GM12878 (cell line): ENCODE results near the gene UXS1. TPM values are rescaled to one million over a fixed set of nuclear protein-coding genes. Genes with fewer than 3 reads are reported as not detected.

Experiments used
- ATAC-seq: fragments of 200-7000 bp; cut with Tn5 transposase; 3 replicates; pipeline ENCODE4 v1.9.1; 2020; ENCODE audit warnings: mild to moderate bottlenecking, moderate library complexity
- BruUV-seq: library from RNA; stranded (reverse); fragments of 400-500 nt; replicated peaks from 2 replicates; lab custom pipeline; 2021; lab: Mats Ljungman, UMichigan
- CTCF ChIA-PET: fragments of 300-600 bp; sonication (Branson Sonifier 250); formaldehyde crosslinking; extraction: SDS; loops from one replicate; lab custom pipeline; 2021; ENCODE audit warnings: inconsistent platforms; lab: Yijun Ruan, JAX
- POLR2A ChIA-PET: fragments of 350-600 bp; formaldehyde crosslinking; extraction: SDS; loops from one replicate; lab custom pipeline; 2021; ENCODE audit warnings: inconsistent platforms; lab: Charles Lee
- RAD21 ChIA-PET: fragments of 300-600 bp; sonication (Branson Sonifier 250); formaldehyde crosslinking; loops from one replicate; lab custom pipeline; 2023; ENCODE audit warnings: antibody characterized with exemption; ENCODE audit not compliant: unreplicated experiment; lab: Charles Lee
- SMC1A ChIA-PET: fragments of 300-600 bp; sonication (Branson Sonifier 250); formaldehyde crosslinking; loops from one replicate; lab custom pipeline; 2023; ENCODE audit not compliant: unreplicated experiment, uncharacterized antibody; lab: Charles Lee
- DNase-seq: peaks from one replicate; pipeline ENCODE4 v3.0.0-alpha.2; 2011; ENCODE audit warnings: low read depth, low spot score
- FAIRE-seq: peaks from 3 replicates; lab custom pipeline; 2011; peaks lifted over from hg19 to GRCh38; lab: Jason Lieb, UNC
- H2AFZ ChIP-seq: 2 replicates; pipeline ENCODE4 v1.6.0; 2011; ENCODE audit warnings: low read depth, low read length, control low read depth; ENCODE audit not compliant: control insufficient read depth
- H3K27ac ChIP-seq: 2 replicates; pipeline ENCODE4 v1.5.1; 2011; ENCODE audit warnings: control low read depth; ENCODE audit not compliant: control insufficient read depth, insufficient read depth
- H3K27me3 ChIP-seq, 2 experiments: replicated peaks in 1 of 2; 2 replicates each; pipeline versions ENCODE4 v1.6.0 to v1.6.1; 2011; ENCODE audit warnings: low read length in 1 of 2; ENCODE audit not compliant: control insufficient read depth in 2 of 2, insufficient read depth in 2 of 2
- H3K36me3 ChIP-seq, 2 experiments: 2 replicates each; pipeline ENCODE4 v1.5.1; 2011; ENCODE audit warnings: low read length in 1 of 2; ENCODE audit not compliant: control insufficient read depth in 2 of 2, insufficient read depth in 2 of 2
- H3K4me1 ChIP-seq: 2 replicates; pipeline ENCODE4 v1.6.1; 2011; ENCODE audit warnings: mild to moderate bottlenecking, low read length, moderate library complexity, mixed read lengths; ENCODE audit not compliant: control insufficient read depth, insufficient read depth
- H3K4me2 ChIP-seq: 2 replicates; pipeline ENCODE4 v1.6.0; 2011; ENCODE audit warnings: control low read depth; ENCODE audit not compliant: control insufficient read depth, insufficient read depth
- H3K4me3 ChIP-seq: fragments of 200-600 bp; sonication (generic); 2 replicates; pipeline ENCODE4 v1.5.1; 2016
- H3K79me2 ChIP-seq: 2 replicates; pipeline ENCODE4 v1.6.0; 2011; ENCODE audit warnings: low read length; ENCODE audit not compliant: control insufficient read depth, insufficient read depth
- H3K9ac ChIP-seq: 2 replicates; pipeline ENCODE4 v1.8.0; 2011; ENCODE audit warnings: low read length, control low read depth, mixed read lengths; ENCODE audit not compliant: control insufficient read depth, insufficient read depth
- H3K9me3 ChIP-seq: replicated peaks from 3 replicates; pipeline ENCODE4 v1.5.1; 2011; ENCODE audit warnings: mild to moderate bottlenecking, low read length; ENCODE audit not compliant: control insufficient read depth, insufficient read depth
- H4K20me1 ChIP-seq: 2 replicates; pipeline ENCODE4 v1.6.0; 2011; ENCODE audit not compliant: control insufficient read depth, insufficient read depth
- BACH1 ChIP-seq: fragments of 450-650 bp; IDR thresholded peaks from 2 replicates; pipeline ENCODE4 v1.6.1; 2017; ENCODE audit warnings: mild to moderate bottlenecking, borderline replicate concordance
- EZH2 ChIP-seq: IDR thresholded peaks from 2 replicates; pipeline ENCODE4 v1.6.1; 2012; ENCODE audit warnings: low read depth, mild to moderate bottlenecking, control low read depth, inconsistent platforms, low read length, borderline replicate concordance; ENCODE audit not compliant: control insufficient read depth
- KDM1A ChIP-seq: fragments of 200-600 bp; sonication (generic); IDR thresholded peaks from 2 replicates; pipeline ENCODE4 v1.6.1; 2016; ENCODE audit warnings: borderline replicate concordance
- KLF5 ChIP-seq: fragments of 450-650 bp; IDR thresholded peaks from 2 replicates; pipeline ENCODE4 v1.6.1; 2014; ENCODE audit warnings: mild to moderate bottlenecking; ENCODE audit not compliant: partially characterized antibody
- MLLT1 ChIP-seq: fragments of 450-650 bp; IDR thresholded peaks from 2 replicates; pipeline ENCODE4 v1.6.1; 2016; ENCODE audit warnings: mild to moderate bottlenecking
- MYC ChIP-seq: IDR thresholded peaks from 2 replicates; pipeline ENCODE4 v1.6.1; 2011; ENCODE audit warnings: mild to moderate bottlenecking, low read length, moderate library complexity, inconsistent platforms; ENCODE audit not compliant: insufficient read depth, insufficient replicate concordance, insufficient read length, severe bottlenecking
- NFYB ChIP-seq: IDR thresholded peaks from 2 replicates; pipeline ENCODE4 v1.6.1; 2011; ENCODE audit warnings: low read depth, mild to moderate bottlenecking, low read length, improper control_type of control experiment, moderate library complexity; ENCODE audit not compliant: insufficient read depth
- NKRF ChIP-seq: fragments of 450-650 bp; conservative IDR thresholded peaks from 2 replicates; pipeline ENCODE4 v1.6.1; 2017; ENCODE audit warnings: mild to moderate bottlenecking, moderate library complexity
- NR2F1 ChIP-seq: fragments of 450-650 bp; conservative IDR thresholded peaks from 2 replicates; pipeline ENCODE4 v1.6.1; 2017; ENCODE audit warnings: mild to moderate bottlenecking
- PAX8 ChIP-seq: fragments of 450-650 bp; IDR thresholded peaks from 2 replicates; pipeline ENCODE4 v1.6.1; 2017; ENCODE audit warnings: mild to moderate bottlenecking, moderate library complexity
- RELB ChIP-seq: fragments of 450-650 bp; IDR thresholded peaks from 2 replicates; pipeline ENCODE4 v1.6.1; 2017; ENCODE audit warnings: low read depth, mild to moderate bottlenecking, moderate library complexity
- SIN3A ChIP-seq: IDR thresholded peaks from 2 replicates; pipeline ENCODE4 v1.6.1; 2012; ENCODE audit warnings: low read depth, low read length, improper control_type of control experiment
- SMAD5 ChIP-seq: IDR thresholded peaks from 2 replicates; pipeline ENCODE4 v1.6.1; 2016; ENCODE audit warnings: antibody characterized with exemption, low read depth
- STAT1 ChIP-seq: fragments of 450-650 bp; conservative IDR thresholded peaks from 2 replicates; pipeline ENCODE4 v1.6.1; 2014; ENCODE audit warnings: antibody characterized with exemption, mild to moderate bottlenecking
- ZZZ3 ChIP-seq: IDR thresholded peaks from 2 replicates; pipeline ENCODE4 v1.6.1; 2011; ENCODE audit warnings: low read depth; ENCODE audit not compliant: control insufficient read depth, insufficient read length
- WGBS: methylation state at CpG from one replicate; pipeline ENCODE4 v1.1.6; 2016; ENCODE audit warnings: low lambda C conversion rate; ENCODE audit not compliant: insufficient replicate concordance, insufficient coverage; ENCODE audit errors: missing lambda C conversion rate; 5-methylcytosine and 5-hydroxymethylcytosine counted together
- in situ Hi-C: fragments of 300-500 bp; cut with MboI; formaldehyde crosslinking; loops from 9 replicates; pipeline ENCODE4 v1.14.3; 2018; ENCODE audit warnings: mixed read lengths
- intact Hi-C: fragments of 100-400 bp; cut with micrococcal nuclease; formaldehyde crosslinking; loops from one replicate; pipeline ENCODE4 v1.14.2; 2022; ENCODE audit not compliant: unreplicated experiment
- polyA plus RNA-seq, 11 experiments: library from polyadenylated mRNA; depleted of rRNA in 4 of 11; unstranded in 6 of 11; stranded (reverse) in 5 of 11; fragments of >200 nt; fragmentation: Nextera tagmentation in 4 of 11; fragmentation: Illumina TruSeq in 1 of 11; extraction: Ambion mirVana in 4 of 11; extraction: Trizol in 1 of 11; gene quantifications; 1 replicate in 1 of 11; 2 replicates in 10 of 11; pipeline versions ENCODE4 v1.2.1 to v1.2.3, GENCODE V29; 2011 to 2016; ENCODE audit warnings: inconsistent platforms in 2 of 11, missing spikeins in 2 of 11, low read depth in 1 of 11
- total RNA-seq, 4 experiments: library from RNA; depleted of rRNA in 3 of 4; stranded (reverse); fragments of >200 nt in 3 of 4; fragmentation: Illumina TruSeq in 1 of 4; extraction: Trizol in 1 of 4; gene quantifications; 2 replicates each; pipeline versions ENCODE4 v1.2.1 to v1.2.3, GENCODE V29; 2013 to 2021

The UXS1 gene
- total and polyA plus RNA-seq, 10 of the 15 experiments (the other 5 are each of a cell fraction or from before 2014, with no cell fraction given): 6.0 to 25.4 (median 24.0) TPM

GRCh38 chr2:106097038-106098000 lies 96.8 kb downstream of the UXS1 start:
- RAD21 ChIA-PET: no interaction called here
- SMC1A ChIA-PET: no interaction called here
- CTCF ChIA-PET: interaction anchor here (0.7 to 2.2 kb wide), 3 partner anchors 309 to 521 kb away, joined by 3 to 8 read pairs (median 3); no protein-coding TSS in a partner anchor
- BruUV-seq: no TSS peak
- WGBS: 90% methylated on average over 26 of the region's 26 CpGs
- H3K27me3 ChIP-seq: no peaks in the 10 kb centered on the region
- H2AFZ ChIP-seq: no peak overlapping the region
- no peaks in the 10 kb centered on the region for H4K20me1 ChIP-seq
- no peak overlapping the region for H3K4me2 ChIP-seq
- FAIRE-seq (no peak), ATAC-seq (no peak), DNase-seq (no peak)
- H3K4me3 ChIP-seq: no peak overlapping the region
- no peaks in the 10 kb centered on the region for H3K79me2 ChIP-seq
- no peaks in the 10 kb centered on the region for H3K9me3 ChIP-seq
- intact Hi-C loops (no loop called here), in situ Hi-C loops (no loop called here)
- no peak overlapping the region for H3K9ac ChIP-seq
- no peaks in the 10 kb centered on the region; the same call in 1 of the 2 replicates for H3K4me1 ChIP-seq
- POLR2A ChIA-PET: no interaction called here
- H3K27ac ChIP-seq: no peak overlapping the region
- peaks cover 3 to 7% of the 10 kb centered on the region in 2 experiments for H3K36me3 ChIP-seq
- TF ChIP-seq PAX8 (no peak), RELB (no peak), ZZZ3 (no peak), BACH1 (no peak), NFYB (no peak), SMAD5 (no peak), MLLT1 (no peak), KDM1A (no peak), MYC (no peak), EZH2 (no peak), KLF5 (no peak), NKRF (no peak), STAT1 (no peak), SIN3A (no peak), NR2F1 (no peak)
